H9 (cell line): ENCODE measurements around the gene SPP1. TPM values are rescaled to one million over a fixed set of nuclear protein-coding genes. Genes with fewer than 3 reads are reported as not detected.
"Not testable (repeated sequence)": the region's sequence is repeated elsewhere in the genome, so short reads cannot be mapped to it uniquely, and the experiment has no call there.

ENCODE experiments used
- DNase-seq: peaks from one replicate; pipeline ENCODE4 v3.0.0-alpha.2; 2017
- H2AFZ ChIP-seq: one replicate; pipeline ENCODE4 v1.6.1; 2013; ENCODE audit warnings: mild to moderate bottlenecking, low read length, control low read depth, moderate library complexity
- H2AK5ac ChIP-seq: 2 replicates; pipeline ENCODE4 v1.6.1; 2013; ENCODE audit warnings: low read length, control low read depth, mixed read lengths; ENCODE audit not compliant: insufficient read length
- H2BK120ac ChIP-seq: one replicate; pipeline ENCODE4 v1.6.1; 2013; ENCODE audit warnings: low read depth, mild to moderate bottlenecking, low read length, control low read depth, inconsistent platforms; ENCODE audit not compliant: poor library complexity, severe bottlenecking
- H2BK12ac ChIP-seq: 2 replicates; pipeline ENCODE4 v1.6.1; 2013; ENCODE audit warnings: low read length, control low read depth, mixed read lengths, low read depth; ENCODE audit not compliant: insufficient read length
- H2BK15ac ChIP-seq: 2 replicates; pipeline ENCODE4 v1.6.1; 2013; ENCODE audit warnings: low read depth, low read length, control low read depth
- H2BK20ac ChIP-seq: one replicate; pipeline ENCODE4 v1.6.1; 2013; ENCODE audit warnings: low read depth, mild to moderate bottlenecking, low read length, control low read depth, inconsistent platforms; ENCODE audit not compliant: poor library complexity, severe bottlenecking
- H2BK5ac ChIP-seq: 2 replicates; pipeline ENCODE4 v1.6.1; 2013; ENCODE audit warnings: low read length, control low read depth, mixed read lengths; ENCODE audit not compliant: insufficient read length
- H3K14ac ChIP-seq: 2 replicates; pipeline ENCODE4 v1.6.1; 2013; ENCODE audit warnings: low read length, control low read depth; ENCODE audit not compliant: insufficient read depth
- H3K18ac ChIP-seq: 2 replicates; pipeline ENCODE4 v1.6.1; 2013; ENCODE audit warnings: low read depth, mild to moderate bottlenecking, mixed read lengths, low read length, control low read depth; ENCODE audit not compliant: insufficient read length
- H3K23ac ChIP-seq: 2 replicates; pipeline ENCODE4 v1.6.1; 2013; ENCODE audit warnings: low read length, control low read depth, mixed read lengths, low read depth; ENCODE audit not compliant: insufficient read length
- H3K23me2 ChIP-seq: 2 replicates; pipeline ENCODE4 v1.6.1; 2013; ENCODE audit warnings: low read depth, mild to moderate bottlenecking, mixed read lengths, low read length, control low read depth; ENCODE audit not compliant: insufficient read length, poor library complexity, severe bottlenecking
- H3K27ac ChIP-seq: 2 replicates; pipeline ENCODE4 v1.5.1; 2013; ENCODE audit warnings: low read length, control low read depth, mixed read lengths, low read depth; ENCODE audit not compliant: insufficient read length
- H3K27me3 ChIP-seq: 2 replicates; pipeline ENCODE4 v1.6.1; 2013; ENCODE audit warnings: low read length, control low read depth, inconsistent platforms; ENCODE audit not compliant: insufficient read depth
- H3K4ac ChIP-seq: 2 replicates; pipeline ENCODE4 v1.6.1; 2013; ENCODE audit warnings: low read depth, mild to moderate bottlenecking, control low read depth, inconsistent platforms, low read length, moderate library complexity
- H3K4me1 ChIP-seq: 2 replicates; pipeline ENCODE4 v1.6.1; 2013; ENCODE audit warnings: low read length, control low read depth, inconsistent platforms; ENCODE audit not compliant: insufficient read depth
- H3K4me2 ChIP-seq: 2 replicates; pipeline ENCODE4 v1.6.1; 2013; ENCODE audit warnings: low read length, control low read depth, mixed read lengths; ENCODE audit not compliant: insufficient read length, insufficient read depth
- H3K56ac ChIP-seq: 2 replicates; pipeline ENCODE4 v1.6.1; 2013; ENCODE audit warnings: low read depth, mild to moderate bottlenecking, mixed read lengths, low read length, control low read depth; ENCODE audit not compliant: insufficient read length
- H3K79me1 ChIP-seq: 2 replicates; pipeline ENCODE4 v1.6.1; 2013; ENCODE audit warnings: low read depth, mild to moderate bottlenecking, moderate library complexity, low read length, control low read depth, inconsistent platforms; ENCODE audit not compliant: insufficient read depth, poor library complexity, severe bottlenecking
- H3K79me2 ChIP-seq: 2 replicates; pipeline ENCODE4 v1.6.1; 2013; ENCODE audit warnings: low read length, control low read depth, inconsistent platforms; ENCODE audit not compliant: insufficient read depth
- H3K9ac ChIP-seq: 2 replicates; pipeline ENCODE4 v1.6.1; 2013; ENCODE audit warnings: low read length, control low read depth, mixed read lengths; ENCODE audit not compliant: insufficient read length; ENCODE audit errors: extremely low read depth
- H3K9me3 ChIP-seq: one replicate; pipeline ENCODE4 v1.6.1; 2013; ENCODE audit warnings: low read depth, low read length, inconsistent platforms; ENCODE audit not compliant: control insufficient read depth
- H3T11ph ChIP-seq: one replicate; pipeline ENCODE4 v1.6.1; 2013; ENCODE audit warnings: mild to moderate bottlenecking, low read length, control low read depth, inconsistent platforms
- H4K20me1 ChIP-seq: one replicate; pipeline ENCODE4 v1.6.1; 2013; ENCODE audit not compliant: control insufficient read depth, insufficient read length, insufficient read depth
- H4K5ac ChIP-seq: 2 replicates; pipeline ENCODE4 v1.6.1; 2013; ENCODE audit warnings: low read depth, mild to moderate bottlenecking, mixed read lengths, low read length, control low read depth; ENCODE audit not compliant: insufficient read length
- H4K8ac ChIP-seq: replicated peaks from 2 replicates; pipeline ENCODE4 v1.6.1; 2013; ENCODE audit warnings: low read length, control low read depth, mixed read lengths, low read depth; ENCODE audit not compliant: insufficient read length
- H4K91ac ChIP-seq: 2 replicates; pipeline ENCODE4 v1.6.1; 2013; ENCODE audit warnings: low read depth, mild to moderate bottlenecking, moderate library complexity, mixed read lengths, low read length, control low read depth; ENCODE audit not compliant: insufficient read length
- H3K27ac Mint-ChIP-seq, 3 experiments: 2 replicates in 2 of 3; 3 replicates in 1 of 3; pipeline ENCODE4 v1.8.0; 2020 to 2021; ENCODE audit warnings: mixed read lengths in 3 of 3, mild to moderate bottlenecking in 1 of 3, moderate library complexity in 1 of 3
- H3K27me3 Mint-ChIP-seq: 2 replicates; pipeline ENCODE4 v1.8.0; 2021; ENCODE audit warnings: low read depth, mild to moderate bottlenecking, moderate library complexity, mixed read lengths
- H3K36me3 Mint-ChIP-seq, 3 experiments: 2 replicates in 2 of 3; 3 replicates in 1 of 3; pipeline ENCODE4 v1.8.0; 2020 to 2021; ENCODE audit warnings: low read depth in 3 of 3, mixed read lengths in 3 of 3; ENCODE audit not compliant: insufficient read depth in 1 of 3
- H3K4me1 Mint-ChIP-seq, 2 experiments: 2 replicates each; pipeline ENCODE4 v1.8.0; 2020; ENCODE audit warnings: mixed read lengths in 2 of 2
- H3K4me3 Mint-ChIP-seq, 2 experiments: 2 replicates in 1 of 2; 3 replicates in 1 of 2; pipeline ENCODE4 v1.8.0; 2020 to 2021; ENCODE audit warnings: mild to moderate bottlenecking in 2 of 2, mixed read lengths in 2 of 2, moderate library complexity in 1 of 2
- H3K9me3 Mint-ChIP-seq, 2 experiments: 2 replicates in 1 of 2; 3 replicates in 1 of 2; pipeline ENCODE4 v1.8.0; 2020; ENCODE audit warnings: mild to moderate bottlenecking in 2 of 2, mixed read lengths in 2 of 2, moderate library complexity in 1 of 2
- CTCF ChIP-seq: fragments of 200-600 bp; sonication (generic); conservative IDR thresholded peaks from 3 replicates; pipeline ENCODE4 v1.8.0; 2021; ENCODE audit warnings: antibody characterized with exemption, mild to moderate bottlenecking
- WGBS: extraction: QIAGEN DNeasy Blood & Tissue Kit; methylation state at CpG from one replicate; pipeline ENCODE4 v1.1.7; 2013; ENCODE audit warnings: missing lambda C conversion rate, low lambda C conversion rate, mixed read lengths; ENCODE audit not compliant: insufficient read length; ENCODE audit errors: extremely low coverage; 5-methylcytosine and 5-hydroxymethylcytosine counted together
- total RNA-seq: library from RNA; stranded (reverse); gene quantifications from 2 replicates; pipeline ENCODE4 v1.2.1, GENCODE V29; 2021

Gene SPP1
- total RNA-seq, 1 experiment from 2014 or later, result 13.2 TPM

GRCh38 chr4:87934973-87935372 lies 40.5 kb upstream of the SPP1 start:
- Histone ChIP-seq H2BK12ac (no peak overlapping the region), H4K91ac (no peak overlapping the region), H2AK5ac (no peak overlapping the region), H3K27me3 (no peaks in the 10 kb centered on the region), H2BK120ac (no peak overlapping the region), H3K4me2 (peak overlapping the region; percentile 33), H3K23ac (no peak overlapping the region), H3K56ac (no peak overlapping the region), H3K18ac (no peak overlapping the region), H3K27ac (no peak overlapping the region), H3K23me2 (no peaks in the 10 kb centered on the region), H3K9me3 (no peaks in the 10 kb centered on the region), H3K9ac (no peak overlapping the region), H2AFZ (no peak overlapping the region), H3T11ph (no peak overlapping the region), H4K20me1 (no peaks in the 10 kb centered on the region), H2BK15ac (no peak overlapping the region), H3K4ac (no peak overlapping the region), H2BK20ac (no peak overlapping the region), H2BK5ac (no peak overlapping the region), H4K8ac (no peak overlapping the region), H4K5ac (no peak overlapping the region), H3K4me1 (no peaks in the 10 kb centered on the region; the same call in 1 of the 2 replicates), H3K79me1 (no peaks in the 10 kb centered on the region), H3K14ac (no peak overlapping the region), H3K79me2 (no peaks in the 10 kb centered on the region)
- Mint-ChIP-seq H3K4me3 (peak overlapping the region; percentile 54 to 73), H3K9me3 (no peaks in the 10 kb centered on the region), H3K36me3 (peaks cover 19 to 32% (median 31%) of the 10 kb centered on the region in 3 experiments), H3K27ac (peak overlapping the region; percentile 75 to 97 (median 92); a peak in 6 of 7 replicates), H3K27me3 (no peaks in the 10 kb centered on the region), H3K4me1 (peaks cover 23 to 35% of the 10 kb centered on the region in 2 experiments)
- TF ChIP-seq CTCF, result no peak
- peak; percentile 52 for DNase-seq
- no CpG with 5 or more reads among the region's 2 CpGs for WGBS

GRCh38 chr4:87935954-87936353 lies 39.6 kb upstream of the SPP1 start:
- H3K27ac Mint-ChIP-seq, result peak overlapping the region; percentile 87 to 98 (median 89); a peak in 6 of 7 replicates
- WGBS, result no CpG with 5 or more reads among the region's 9 CpGs

More at GRCh38 chr4:87935954-87936353, 39.6 kb upstream of the SPP1 start:
- H4K8ac ChIP-seq, H3K79me2 ChIP-seq, H3K18ac ChIP-seq, H2BK12ac ChIP-seq, H3K4ac ChIP-seq, H2BK15ac ChIP-seq, H4K91ac ChIP-seq, H3K4me1 ChIP-seq, H3K79me1 ChIP-seq, H3K56ac ChIP-seq, H3K27me3 ChIP-seq, H3K27me3 Mint-ChIP-seq, H2BK120ac ChIP-seq, DNase-seq, H3K23ac ChIP-seq, H2BK20ac ChIP-seq, H3K14ac ChIP-seq, H2BK5ac ChIP-seq, H4K5ac ChIP-seq, H3K9me3 ChIP-seq, H3T11ph ChIP-seq, H2AFZ ChIP-seq, H3K23me2 ChIP-seq, H4K20me1 ChIP-seq, H2AK5ac ChIP-seq, H3K9me3 Mint-ChIP-seq: not testable (repeated sequence)
- peak overlapping the region; percentile 61 for H3K27ac ChIP-seq
- Mint-ChIP-seq H3K4me1 (peaks cover 24 to 36% of the 10 kb centered on the region in 2 experiments), H3K4me3 (peak overlapping the region; percentile 63 to 81), H3K36me3 (peaks cover 15 to 30% (median 27%) of the 10 kb centered on the region in 3 experiments)
- peak overlapping the region; percentile 31 for H3K4me2 ChIP-seq
- H3K9ac ChIP-seq, result peak overlapping the region; percentile 20
